Spleen (tissue), 11 donors: Measurements from ENCODE around the gene WDFY2. TPM values are rescaled to one million over a fixed set of nuclear protein-coding genes. Genes with fewer than 3 reads are reported as not detected.

Experiments used
- DNase-seq: peaks from one replicate; pipeline ENCODE4 v3.0.0-alpha.2; 2020
- H3K27ac ChIP-seq, 8 donors: fragments of 200-600 bp; sonication (generic) in 7 of 8; 1 replicate in 4 of 8; 2 replicates in 4 of 8; pipeline versions ENCODE4 v1.5.0 to v1.8.0; 2016 to 2021; ENCODE audit warnings: inconsistent platforms in 4 of 8, mild to moderate bottlenecking in 4 of 8, moderate library complexity in 1 of 8
- H3K27me3 ChIP-seq, 7 donors: fragments of 200-600 bp; sonication (generic) in 6 of 7; replicated peaks in 1 of 7; 1 replicate in 4 of 7; 2 replicates in 3 of 7; pipeline versions ENCODE4 v1.5.0 to v1.8.0; 2016 to 2021; ENCODE audit warnings: inconsistent platforms in 3 of 7, mild to moderate bottlenecking in 1 of 7
- H3K36me3 ChIP-seq, 6 donors: fragments of 200-600 bp; sonication (generic) in 5 of 6; 1 replicate in 4 of 6; 2 replicates in 2 of 6; pipeline versions ENCODE4 v1.5.0 to v1.8.0; 2016 to 2021; ENCODE audit warnings: inconsistent platforms in 2 of 6
- H3K4me1 ChIP-seq, 6 donors: fragments of 200-600 bp; sonication (generic) in 5 of 6; 1 replicate in 3 of 6; 2 replicates in 3 of 6; pipeline versions ENCODE4 v1.5.0 to v1.8.0; 2016 to 2021; ENCODE audit warnings: inconsistent platforms in 3 of 6
- H3K4me3 ChIP-seq, 8 donors: fragments of 200-600 bp; sonication (generic) in 7 of 8; 1 replicate in 4 of 8; 2 replicates in 4 of 8; pipeline versions ENCODE4 v1.5.0 to v1.8.0; 2016 to 2021; ENCODE audit warnings: inconsistent platforms in 4 of 8, mild to moderate bottlenecking in 4 of 8, moderate library complexity in 2 of 8
- H3K9me3 ChIP-seq, 8 donors: fragments of 200-600 bp; sonication (generic) in 7 of 8; 1 replicate in 4 of 8; 2 replicates in 4 of 8; pipeline versions ENCODE4 v1.5.0 to v1.8.0; 2016 to 2021; ENCODE audit warnings: inconsistent platforms in 4 of 8
- CTCF ChIP-seq, 11 experiments: fragments of 200-600 bp in 7 of 11; fragments of 450-650 bp in 4 of 11; sonication (generic) in 4 of 11; IDR thresholded peaks in 8 of 11; conservative IDR thresholded peaks in 3 of 11; 1 replicate in 7 of 11; 2 replicates in 4 of 11; pipeline versions ENCODE4 v1.4.0 to v1.8.0; 2016 to 2021; ENCODE audit warnings: antibody characterized with exemption in 11 of 11, inconsistent platforms in 4 of 11, mild to moderate bottlenecking in 1 of 11
- POLR2A ChIP-seq, 3 donors: fragments of 450-650 bp; IDR thresholded peaks; one replicate each; pipeline ENCODE4 v1.5.1; 2017; ENCODE audit warnings: antibody characterized with exemption in 3 of 3, mild to moderate bottlenecking in 1 of 3
- POLR2AphosphoS5 ChIP-seq, 3 donors: sonication (generic); formaldehyde crosslinking; IDR thresholded peaks; one replicate each; pipeline ENCODE4 v1.5.1; 2017; ENCODE audit warnings: antibody characterized with exemption in 3 of 3
- WGBS, 5 donors: extraction: QIAGEN DNeasy Blood & Tissue Kit in 3 of 5; methylation state at CpG; one replicate each; pipeline versions ENCODE4 v1.1.5 to v1.1.7; 2013 to 2018; 5-methylcytosine and 5-hydroxymethylcytosine counted together
- intact Hi-C: fragments of 100-400 bp; cut with DNase I; formaldehyde crosslinking; loops from one replicate; pipeline ENCODE4 v1.15.0; 2023; ENCODE audit warnings: low total_unique reads
- polyA plus RNA-seq, 3 donors: library from polyadenylated mRNA; stranded (reverse); fragments of 200-250 nt; gene quantifications; one replicate each; pipeline ENCODE4 v1.2.1, GENCODE V29; 2013
- total RNA-seq, 7 donors: library from RNA; depleted of rRNA in 3 of 7; stranded (reverse); fragments of >200 nt in 3 of 7; fragmentation: NEBNext Ultra II Directional in 4 of 7; extraction: Animal tissue kit (Norgen Biotek cat#: 25700) in 4 of 7; gene quantifications; one replicate each; pipeline versions ENCODE4 v1.1.0 to v1.2.1, GENCODE V29; 2016 to 2021
- donor health status: healthy with polysubstance abuse.
- donor health status: DM: no; HTN: no; CAD: no; lungs with moderate emphysema.
- donor health status: DM: no; HTN: no; CAD: no.
- donor health status: Bipolar disorder and iron deficiency.
- donor health status: healthy.
- donor health status: DM: no; HTN: no; CAD: no.
- donor health status: DM: yes; HTN: yes; CAD: no.

The WDFY2 gene
- total and polyA plus RNA-seq, 10 donors: 3.0 to 32.2 (median 24.9) TPM

GRCh38 chr13:51551416-51551815, 32.8 kb upstream of the WDFY2 start:
- Histone ChIP-seq H3K36me3 (no peaks in the 10 kb centered on the region), H3K27me3 (no peaks in the 10 kb centered on the region), H3K4me1 (peaks cover 0 to 16% (median 0%) of the 10 kb centered on the region in 6 donors), H3K27ac (no peak overlapping the region), H3K4me3 (no peak overlapping the region), H3K9me3 (no peaks in the 10 kb centered on the region)
- intact Hi-C loops: no loop called here
- WGBS, 5 donors: 89 to 100% (median 99%) methylated on average over 2 of the region's 2 CpGs
- no peak for DNase-seq
- no peak for TF ChIP-seq POLR2AphosphoS5 (IDR thresholded peaks at IDR 0.05)
- TF ChIP-seq POLR2A (IDR thresholded peaks at IDR 0.05): no peak
- no peak for TF ChIP-seq CTCF (IDR thresholded peaks at IDR 0.05 in 8 of 11, conservative IDR thresholded peaks at IDR 0.05 in 3 of 11)

- 18 to 58% (median 34%) methylated on average over 2 of the region's 2 CpGs for WGBS, 5 donors
- Histone ChIP-seq H3K36me3 (no peaks in the 10 kb centered on the region), H3K27me3 (no peaks in the 10 kb centered on the region), H3K9me3 (no peaks in the 10 kb centered on the region), H3K4me3 (no peak overlapping the region), H3K4me1 (peaks cover 0 to 16% (median 0%) of the 10 kb centered on the region in 6 donors), H3K27ac (no peak overlapping the region)
- TF ChIP-seq CTCF (IDR thresholded peaks at IDR 0.05 in 8 of 11, conservative IDR thresholded peaks at IDR 0.05 in 3 of 11): no peak
- TF ChIP-seq POLR2A (IDR thresholded peaks at IDR 0.05): no peak
- no peak for TF ChIP-seq POLR2AphosphoS5 (IDR thresholded peaks at IDR 0.05)
- intact Hi-C loops: no loop called here
- DNase-seq: no peak
These were observed 32.2 kb upstream of the WDFY2 start for GRCh38 chr13:51552027-51552426.

- TF ChIP-seq CTCF (IDR thresholded peaks at IDR 0.05 in 8 of 11, conservative IDR thresholded peaks at IDR 0.05 in 3 of 11) (no peak), POLR2AphosphoS5 (IDR thresholded peaks at IDR 0.05) (no peak), POLR2A (IDR thresholded peaks at IDR 0.05) (no peak)
- 59 to 88% (median 75%) methylated on average over 2 of the region's 2 CpGs for WGBS, 5 donors
- H3K27me3 ChIP-seq: no peaks in the 10 kb centered on the region
- H3K4me1 ChIP-seq: peaks cover 0 to 16% (median 0%) of the 10 kb centered on the region in 6 donors
- no peaks in the 10 kb centered on the region for H3K9me3 ChIP-seq
- H3K36me3 ChIP-seq: no peaks in the 10 kb centered on the region
- intact Hi-C loops: no loop called here
- H3K27ac ChIP-seq: no peak overlapping the region
- DNase-seq: no peak
- no peak overlapping the region for H3K4me3 ChIP-seq
These were observed 30.7 kb upstream of the WDFY2 start for GRCh38 chr13:51553531-51553930.

- TF ChIP-seq POLR2AphosphoS5 (IDR thresholded peaks at IDR 0.05) (no peak), POLR2A (IDR thresholded peaks at IDR 0.05) (no peak), CTCF (IDR thresholded peaks at IDR 0.05 in 8 of 11, conservative IDR thresholded peaks at IDR 0.05 in 3 of 11) (no peak)
- H3K27ac ChIP-seq: no peak overlapping the region
- H3K9me3 ChIP-seq: no peaks in the 10 kb centered on the region
- intact Hi-C loops: no loop called here
- no peaks in the 10 kb centered on the region for H3K27me3 ChIP-seq
- H3K4me1 ChIP-seq: peaks cover 0 to 26% (median 10%) of the 10 kb centered on the region in 6 donors
- WGBS, 5 donors: 90 to 96% (median 92%) methylated on average over 7 of the region's 7 CpGs
- no peak overlapping the region for H3K4me3 ChIP-seq
- DNase-seq: no peak
- H3K36me3 ChIP-seq: no peaks in the 10 kb centered on the region
These were observed 27.5 kb upstream of the WDFY2 start for GRCh38 chr13:51556740-51557139.
